ENCODE data around the gene CCR7. TPM values are rescaled to one million over a fixed set of nuclear protein-coding genes. Genes with fewer than 3 reads are reported as not detected.
"Not testable (repeated sequence)": the region's sequence is repeated elsewhere in the genome, so short reads cannot be mapped to it uniquely, and the experiment has no call there.

The CCR7 gene
- total and polyA plus RNA-seq, 4 donors = 1.8 to 5.9 (median 3.0) TPM

DNA sequence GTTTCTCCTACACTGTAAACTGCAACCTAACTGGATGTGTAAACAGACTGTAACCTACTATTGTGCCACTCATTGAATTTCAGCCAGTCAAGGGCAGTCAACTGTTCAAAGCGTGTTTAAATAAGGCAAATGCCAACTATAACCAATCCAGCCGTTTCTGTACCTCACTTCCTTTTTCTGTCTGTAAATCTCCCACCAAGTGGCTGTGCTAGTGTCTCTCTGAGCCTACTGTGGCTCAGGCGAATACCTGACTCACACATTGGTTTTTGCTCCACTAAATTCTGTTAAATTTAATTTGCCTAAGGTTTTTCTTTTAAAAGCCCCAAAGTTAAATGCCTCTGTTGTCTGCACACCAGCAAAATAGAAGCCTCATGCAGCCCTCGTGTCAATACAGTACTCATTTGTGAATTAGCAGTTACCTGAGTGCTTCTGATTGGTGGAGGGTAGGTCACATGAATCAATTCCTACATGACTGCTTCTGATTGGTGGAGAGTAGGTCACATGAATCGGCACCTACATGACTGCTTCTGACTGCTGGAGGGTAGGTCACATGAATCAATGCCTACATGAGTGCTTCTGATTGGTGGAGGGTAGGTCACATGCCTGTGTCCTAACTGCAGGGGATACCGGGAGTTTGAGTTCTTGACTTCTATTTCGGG is 31.1 kb upstream of the CCR7 start:
- no peak for DNase-seq
- ATAC-seq (ENCODE audit: insufficient read depth, low FRiP score) = no peak
- Histone ChIP-seq H3K27me3 (ENCODE audit: control insufficient read depth in 3 of 3, insufficient read depth in 3 of 3, low read length in 2 of 3) (no peaks in the 10 kb centered on the region), H3K9ac (ENCODE audit: insufficient read depth in 1 of 2, low read length in 2 of 2) (no peak overlapping the region), H3K9me3 (ENCODE audit: control insufficient read depth in 4 of 4, insufficient read depth in 3 of 4, low read length in 3 of 4) (no peaks in the 10 kb centered on the region), H3K4me1 (ENCODE audit: control insufficient read depth in 5 of 5, insufficient read depth in 5 of 5, low read length in 5 of 5) (no peaks in the 10 kb centered on the region), H3K27ac (ENCODE audit: low read depth in 1 of 2, low read length in 1 of 2) (no peak overlapping the region), H3K4me3 (no peak overlapping the region), H3K36me3 (ENCODE audit: control insufficient read depth in 4 of 4, insufficient read depth in 4 of 4, low read length in 4 of 4) (no peaks in the 10 kb centered on the region)
- WGBS, 2 donors = 69 to 75% methylated on average over 7 of the region's 7 CpGs
- TF ChIP-seq, protein P1, sequence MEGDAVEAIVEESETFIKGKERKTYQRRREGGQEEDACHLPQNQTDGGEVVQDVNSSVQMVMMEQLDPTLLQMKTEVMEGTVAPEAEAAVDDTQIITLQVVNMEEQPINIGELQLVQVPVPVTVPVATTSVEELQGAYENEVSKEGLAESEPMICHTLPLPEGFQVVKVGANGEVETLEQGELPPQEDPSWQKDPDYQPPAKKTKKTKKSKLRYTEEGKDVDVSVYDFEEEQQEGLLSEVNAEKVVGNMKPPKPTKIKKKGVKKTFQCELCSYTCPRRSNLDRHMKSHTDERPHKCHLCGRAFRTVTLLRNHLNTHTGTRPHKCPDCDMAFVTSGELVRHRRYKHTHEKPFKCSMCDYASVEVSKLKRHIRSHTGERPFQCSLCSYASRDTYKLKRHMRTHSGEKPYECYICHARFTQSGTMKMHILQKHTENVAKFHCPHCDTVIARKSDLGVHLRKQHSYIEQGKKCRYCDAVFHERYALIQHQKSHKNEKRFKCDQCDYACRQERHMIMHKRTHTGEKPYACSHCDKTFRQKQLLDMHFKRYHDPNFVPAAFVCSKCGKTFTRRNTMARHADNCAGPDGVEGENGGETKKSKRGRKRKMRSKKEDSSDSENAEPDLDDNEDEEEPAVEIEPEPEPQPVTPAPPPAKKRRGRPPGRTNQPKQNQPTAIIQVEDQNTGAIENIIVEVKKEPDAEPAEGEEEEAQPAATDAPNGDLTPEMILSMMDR (IDR thresholded peaks at IDR 0.05; ENCODE audit: control extremely low read depth, extremely low read depth) = no peak

DNA sequence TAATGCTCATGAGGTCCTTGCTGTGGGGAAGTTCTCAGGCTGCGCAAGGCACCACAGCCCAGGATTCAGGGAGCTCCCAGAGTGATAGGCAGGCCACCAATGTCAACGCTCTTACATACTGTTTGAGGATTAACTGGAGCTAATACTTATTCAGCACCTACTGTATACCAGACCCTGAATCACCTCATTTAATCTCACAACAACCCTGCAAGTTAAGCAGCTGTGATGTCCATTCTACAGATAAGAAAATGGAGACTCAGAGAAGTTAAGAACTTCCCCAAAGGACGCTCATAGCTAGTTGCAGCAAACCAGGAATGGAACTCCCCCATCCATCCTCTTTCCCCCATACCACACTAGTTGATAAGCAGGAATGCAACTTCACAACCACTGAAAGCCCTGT is 25.5 kb upstream of the CCR7 start:
- WGBS, 2 donors = 92 to 95% methylated on average over 3 of the region's 3 CpGs
- DNase-seq (no peak), ATAC-seq (ENCODE audit: insufficient read depth, low FRiP score) (no peak)
- Histone ChIP-seq H3K4me1 (ENCODE audit: control insufficient read depth in 5 of 5, insufficient read depth in 5 of 5, low read length in 5 of 5) (peaks cover 0 to 2% (median 0%) of the 10 kb centered on the region in 5 donors), H3K9me3 (ENCODE audit: control insufficient read depth in 4 of 4, insufficient read depth in 3 of 4, low read length in 3 of 4) (peaks cover 0 to 2% (median 0%) of the 10 kb centered on the region in 4 donors), H3K9ac (ENCODE audit: insufficient read depth in 1 of 2, low read length in 2 of 2) (no peak overlapping the region), H3K4me3 (no peak overlapping the region), H3K27me3 (ENCODE audit: control insufficient read depth in 3 of 3, insufficient read depth in 3 of 3, low read length in 2 of 3) (no peaks in the 10 kb centered on the region), H3K36me3 (ENCODE audit: control insufficient read depth in 4 of 4, insufficient read depth in 4 of 4, low read length in 4 of 4) (no peaks in the 10 kb centered on the region), H3K27ac (ENCODE audit: low read depth in 1 of 2, low read length in 1 of 2) (no peak overlapping the region)
- TF ChIP-seq, protein P1 (IDR thresholded peaks at IDR 0.05; ENCODE audit: control extremely low read depth, extremely low read depth) = no peak

DNA sequence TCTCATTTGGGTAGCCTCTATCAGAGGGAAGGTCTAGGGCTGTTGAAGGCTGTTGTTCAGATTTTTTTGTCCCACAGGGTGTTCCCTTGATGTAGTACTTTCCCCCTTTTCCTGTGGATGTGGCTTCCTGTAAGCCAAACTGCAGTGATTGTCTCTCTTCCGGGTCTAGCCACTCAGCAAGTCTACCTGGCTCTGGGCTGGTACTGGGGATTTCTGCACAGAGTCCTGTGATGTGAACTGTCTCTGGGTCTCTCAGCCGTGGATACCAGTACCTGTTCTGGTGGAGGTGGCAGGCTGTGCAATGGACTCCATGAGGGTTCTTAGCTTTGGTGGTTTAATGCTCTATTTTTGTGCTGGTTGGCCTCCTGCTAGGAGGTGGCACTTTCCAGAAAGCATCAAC is 23.3 kb upstream of the CCR7 start:
- Histone ChIP-seq H3K9me3 (ENCODE audit: control insufficient read depth in 4 of 4, insufficient read depth in 3 of 4, low read length in 3 of 4) (peaks cover 0 to 2% (median 0%) of the 10 kb centered on the region in 4 donors), H3K27ac (ENCODE audit: low read depth in 1 of 2, low read length in 1 of 2) (no peak overlapping the region), H3K36me3 (ENCODE audit: control insufficient read depth in 4 of 4, insufficient read depth in 4 of 4, low read length in 4 of 4) (no peaks in the 10 kb centered on the region), H3K4me1 (ENCODE audit: control insufficient read depth in 5 of 5, insufficient read depth in 5 of 5, low read length in 5 of 5) (peaks cover 0 to 2% (median 0%) of the 10 kb centered on the region in 5 donors), H3K27me3 (ENCODE audit: control insufficient read depth in 3 of 3, insufficient read depth in 3 of 3, low read length in 2 of 3) (no peaks in the 10 kb centered on the region), H3K4me3 (no peak overlapping the region), H3K9ac (ENCODE audit: insufficient read depth in 1 of 2, low read length in 2 of 2) (no peak overlapping the region)
- ATAC-seq (ENCODE audit: insufficient read depth, low FRiP score) (no peak), DNase-seq (no peak)
- WGBS, 2 donors = 72 to 82% methylated on average over 2 of the region's 2 CpGs
- TF ChIP-seq, protein P1 (IDR thresholded peaks at IDR 0.05; ENCODE audit: control extremely low read depth, extremely low read depth) = no peak

DNA sequence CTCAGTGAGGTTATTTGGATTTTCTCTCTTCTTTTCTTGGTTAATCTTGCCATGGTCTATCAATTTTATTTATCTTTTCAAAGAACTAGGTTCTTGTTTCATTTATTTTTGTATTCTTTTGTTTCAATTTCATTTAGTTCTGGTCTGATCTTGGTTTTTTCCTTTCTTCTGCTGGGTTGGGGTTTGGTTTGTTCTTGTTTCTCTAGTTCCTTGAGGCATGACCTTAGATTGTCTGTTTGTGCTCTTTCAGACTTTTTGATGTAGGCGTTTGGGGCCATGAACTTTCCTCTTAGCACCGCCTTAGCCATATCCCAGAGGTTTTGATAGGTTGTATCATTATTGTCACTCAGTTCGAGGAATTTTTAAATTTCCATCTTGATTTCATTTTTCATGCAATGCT is 21.0 kb upstream of the CCR7 start:
- not testable (repeated sequence) for DNase-seq; H3K4me1 ChIP-seq (ENCODE audit: control insufficient read depth in 5 of 5, insufficient read depth in 5 of 5, low read length in 5 of 5); H3K27ac ChIP-seq (ENCODE audit: low read depth in 1 of 2, low read length in 1 of 2); H3K9ac ChIP-seq (ENCODE audit: insufficient read depth in 1 of 2, low read length in 2 of 2); H3K36me3 ChIP-seq (ENCODE audit: control insufficient read depth in 4 of 4, insufficient read depth in 4 of 4, low read length in 4 of 4); ATAC-seq (ENCODE audit: insufficient read depth, low FRiP score); H3K27me3 ChIP-seq (ENCODE audit: control insufficient read depth in 3 of 3, insufficient read depth in 3 of 3, low read length in 2 of 3); H3K4me3 ChIP-seq; H3K9me3 ChIP-seq (ENCODE audit: control insufficient read depth in 4 of 4, insufficient read depth in 3 of 4, low read length in 3 of 4)
- WGBS, 2 donors = 86 to 90% methylated on average over 3 of the region's 3 CpGs

DNA sequence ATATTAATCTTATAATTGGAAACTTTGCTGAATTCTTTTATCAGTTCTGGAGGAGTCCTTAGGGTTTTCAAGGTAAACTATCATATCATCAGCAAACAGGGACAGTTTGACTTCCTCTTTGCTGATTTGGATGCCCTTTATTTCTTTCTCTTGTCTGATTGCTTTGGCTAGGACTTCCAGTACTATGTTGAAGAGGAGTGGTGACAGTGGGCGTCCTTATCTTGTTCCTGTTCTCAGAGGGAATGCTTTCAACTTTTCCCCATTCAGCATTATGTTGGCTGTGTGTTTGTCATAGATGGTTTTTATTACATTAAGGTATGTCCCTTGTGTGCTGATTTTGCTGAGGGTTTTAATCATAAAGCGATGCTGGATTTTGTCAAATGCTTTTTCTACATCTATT is 19.7 kb upstream of the CCR7 start:
- DNase-seq; H3K4me3 ChIP-seq; H3K27ac ChIP-seq (ENCODE audit: low read depth in 1 of 2, low read length in 1 of 2); H3K9ac ChIP-seq (ENCODE audit: insufficient read depth in 1 of 2, low read length in 2 of 2); ATAC-seq (ENCODE audit: insufficient read depth, low FRiP score); H3K9me3 ChIP-seq (ENCODE audit: control insufficient read depth in 4 of 4, insufficient read depth in 3 of 4, low read length in 3 of 4); H3K4me1 ChIP-seq (ENCODE audit: control insufficient read depth in 5 of 5, insufficient read depth in 5 of 5, low read length in 5 of 5); H3K36me3 ChIP-seq (ENCODE audit: control insufficient read depth in 4 of 4, insufficient read depth in 4 of 4, low read length in 4 of 4); H3K27me3 ChIP-seq (ENCODE audit: control insufficient read depth in 3 of 3, insufficient read depth in 3 of 3, low read length in 2 of 3): not testable (repeated sequence)
- 82 to 88% methylated on average over 2 of the region's 2 CpGs for WGBS, 2 donors
